K562 (cell line): ENCODE data around the gene CDNF. TPM values are rescaled to one million over a fixed set of nuclear protein-coding genes. Genes with fewer than 3 reads are reported as not detected.

Source experiments
- ATAC-seq: fragments of 200-7000 bp; cut with Tn5 transposase; 3 replicates; pipeline ENCODE4 v1.9.1; 2020; ENCODE audit warnings: moderate library complexity
- BruUV-seq: library from RNA; stranded (reverse); fragments of 400-500 nt; replicated peaks from 2 replicates; lab custom pipeline; 2021; lab: Mats Ljungman, UMichigan
- CTCF ChIA-PET: fragments of 300-600 bp; formaldehyde crosslinking; extraction: SDS; loops from one replicate; lab custom pipeline; 2021; ENCODE audit warnings: low intra/inter-chr PET ratio; lab: Yijun Ruan, JAX
- POLR2A ChIA-PET: fragments of 300-600, 350-650 bp; sonication (Branson Sonifier 250); formaldehyde crosslinking; extraction: SDS; loops from one replicate; lab custom pipeline; 2021; ENCODE audit warnings: antibody characterized with exemption, inconsistent platforms; lab: Yijun Ruan, JAX
- DNase-seq, 4 experiments: peaks; one replicate each; pipeline versions ENCODE4 v3.0.0 to v3.0.0-alpha.2; 2011 to 2018; ENCODE audit warnings: low spot score in 3 of 4, mixed read lengths in 3 of 4; ENCODE audit errors: extremely low read depth in 1 of 4
- FAIRE-seq: peaks from 2 replicates; lab custom pipeline; 2011; peaks lifted over from hg19 to GRCh38; lab: Jason Lieb, UNC
- H2AFZ ChIP-seq: 2 replicates; pipeline ENCODE4 v1.6.0; 2011; ENCODE audit warnings: low read depth, low read length, control low read depth, inconsistent platforms
- H3K27ac ChIP-seq: fragments of 200-600 bp; 3 replicates; pipeline ENCODE4 v1.8.0; 2011; ENCODE audit warnings: low read depth, mild to moderate bottlenecking, control low read depth, inconsistent platforms, low read length, moderate library complexity, mixed read lengths; ENCODE audit errors: extremely low read depth
- H3K27me3 ChIP-seq, 2 experiments: fragments of 300-600 bp in 1 of 2; 2 replicates in 1 of 2; 3 replicates in 1 of 2; pipeline versions ENCODE4 v1.6.0 to v1.8.0; 2011; ENCODE audit warnings: inconsistent platforms in 2 of 2, low read length in 2 of 2, mild to moderate bottlenecking in 1 of 2, mixed read lengths in 1 of 2, moderate library complexity in 1 of 2; ENCODE audit not compliant: control insufficient read depth in 2 of 2, insufficient read depth in 2 of 2
- H3K36me3 ChIP-seq: fragments of 300-600 bp; 3 replicates; pipeline ENCODE4 v1.8.0; 2011; ENCODE audit warnings: mild to moderate bottlenecking, low read length, inconsistent platforms; ENCODE audit not compliant: control insufficient read depth, insufficient read depth
- H3K4me1 ChIP-seq, 2 experiments: fragments of 200-600 bp in 1 of 2; replicated peaks in 1 of 2; 2 replicates in 1 of 2; 3 replicates in 1 of 2; pipeline versions ENCODE4 v1.5.1 to v1.8.0; 2011; ENCODE audit warnings: inconsistent platforms in 2 of 2, low read length in 2 of 2, mild to moderate bottlenecking in 1 of 2, mixed read lengths in 1 of 2, moderate library complexity in 1 of 2; ENCODE audit not compliant: control insufficient read depth in 2 of 2, insufficient read depth in 2 of 2
- H3K4me2 ChIP-seq: 2 replicates; pipeline ENCODE4 v1.6.1; 2011; ENCODE audit warnings: low read length, control low read depth, inconsistent platforms, mixed read lengths; ENCODE audit not compliant: insufficient read depth
- H3K4me3 ChIP-seq: fragments of 200-600 bp; sonication (generic), shearing (Covaris generic); 2 replicates; pipeline ENCODE4 v1.5.1; 2016; ENCODE audit warnings: control low read depth, inconsistent platforms
- H3K79me2 ChIP-seq: fragments of 200-600 bp; 3 replicates; pipeline ENCODE4 v1.8.0; 2011; ENCODE audit warnings: low read length, inconsistent platforms; ENCODE audit not compliant: control insufficient read depth, insufficient read depth
- H3K9ac ChIP-seq, 2 experiments: 2 replicates each; pipeline versions ENCODE4 v1.6.0 to v1.6.1; 2011; ENCODE audit warnings: low read depth in 2 of 2, low read length in 2 of 2, control low read depth in 1 of 2, inconsistent platforms in 1 of 2, mild to moderate bottlenecking in 1 of 2, mixed read lengths in 1 of 2; ENCODE audit not compliant: insufficient read depth in 1 of 2
- H3K9me1 ChIP-seq: one replicate; pipeline ENCODE4 v1.6.0; 2011; ENCODE audit warnings: inconsistent platforms, mild to moderate bottlenecking, low read length, moderate library complexity; ENCODE audit not compliant: control insufficient read depth, insufficient read depth
- H3K9me3 ChIP-seq: replicated peaks from 2 replicates; pipeline ENCODE4 v1.5.1; 2011; ENCODE audit warnings: low read depth, low read length, inconsistent platforms; ENCODE audit not compliant: control insufficient read depth, insufficient read depth
- H4K20me1 ChIP-seq: replicated peaks from 2 replicates; pipeline ENCODE4 v1.6.1; 2011; ENCODE audit warnings: low read length, inconsistent platforms, mixed read lengths; ENCODE audit not compliant: control insufficient read depth, insufficient read depth
- WGBS: fragments of 100-300 bp; shearing (Covaris generic); methylation state at CpG from one replicate; pipeline ENCODE4 v1.1.6; 2016; ENCODE audit warnings: low coverage, mixed read lengths; ENCODE audit not compliant: insufficient coverage; ENCODE audit errors: missing lambda C conversion rate; 5-methylcytosine and 5-hydroxymethylcytosine counted together
- in situ Hi-C: fragments of 300-500 bp; cut with MboI; formaldehyde crosslinking; loops from 4 replicates; pipeline ENCODE4 v1.15.0; 2018; ENCODE audit warnings: inconsistent platforms, mixed read lengths
- intact Hi-C: fragments of 100-400 bp; cut with micrococcal nuclease; formaldehyde crosslinking; loops from 2 replicates; pipeline ENCODE4 v1.14.2; 2022
- polyA plus RNA-seq, 8 experiments: library from polyadenylated mRNA; depleted of rRNA in 4 of 8; stranded (reverse) in 5 of 8; unstranded in 3 of 8; fragments of >200 nt; fragmentation: Nextera tagmentation in 2 of 8; fragmentation: Illumina TruSeq in 1 of 8; extraction: Ambion mirVana in 2 of 8; extraction: Trizol in 1 of 8; gene quantifications; 2 replicates each; pipeline versions ENCODE4 v1.2.1 to v1.2.3, GENCODE V29; 2011 to 2014; ENCODE audit warnings: inconsistent platforms in 1 of 8, missing spikeins in 1 of 8
- total RNA-seq, 7 experiments: library from RNA; depleted of rRNA in 6 of 7; stranded (reverse); fragments of >200 nt in 6 of 7; fragmentation: Illumina TruSeq in 2 of 7; extraction: Trizol in 2 of 7; gene quantifications; 2 replicates each; pipeline versions ENCODE4 v1.2.1 to v1.2.3, GENCODE V29; 2011 to 2021; ENCODE audit warnings: low replicate concordance in 1 of 7
- TF ChIP-seq, protein P1 (sequence below): fragments of 250-450 bp; sonication (Bioruptor Pico); IDR thresholded peaks from 2 replicates; pipeline ENCODE4 v1.4.0; 2020; ENCODE audit warnings: borderline replicate concordance
- TF ChIP-seq, protein P2 (sequence below), 2 experiments: fragments of 450-650 bp in 1 of 2; sonication (generic) in 1 of 2; formaldehyde crosslinking in 1 of 2; IDR thresholded peaks in 1 of 2; conservative IDR thresholded peaks in 1 of 2; 2 replicates each; pipeline versions ENCODE4 v1.6.1 to v1.8.1; 2016 to 2023; ENCODE audit warnings: mild to moderate bottlenecking in 2 of 2, moderate library complexity in 2 of 2, inconsistent platforms in 1 of 2, missing genetic modification reagents in 1 of 2

Gene CDNF
- total and polyA plus RNA-seq, 9 of the 15 experiments (the other 6 are each of a cell fraction or from before 2014, with no cell fraction given), result 0.18 to 1.6 (median 0.61) TPM

DNA sequence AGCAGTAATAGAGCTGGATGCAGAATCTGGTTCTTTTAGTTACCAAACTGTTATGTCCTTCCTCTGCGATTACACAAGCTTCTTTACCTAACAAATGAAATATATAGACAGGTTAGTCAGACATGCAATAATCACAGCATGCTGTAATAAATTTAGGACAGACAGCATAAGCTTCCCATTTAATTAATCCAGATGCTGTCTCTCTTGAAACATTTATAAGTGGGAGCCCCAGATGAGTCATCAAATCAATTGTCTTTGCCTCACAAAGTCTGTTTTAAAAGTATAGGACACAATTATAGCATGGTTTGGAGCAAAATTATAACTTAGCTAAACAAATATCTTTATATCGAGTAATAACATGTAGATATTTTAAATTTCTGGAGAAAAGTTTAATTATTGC lies 1.6 kb downstream of the CDNF start:
- Histone ChIP-seq H3K27me3 (no peaks in the 10 kb centered on the region), H3K27ac (no peak overlapping the region), H3K9me1 (no peaks in the 10 kb centered on the region), H3K9ac (no peak overlapping the region), H3K79me2 (peaks cover 44% of the 10 kb centered on the region), H4K20me1 (0 out of 2 replicates have a peak, but pooled peaks cover 4% of the 10 kb centered on the region), H3K9me3 (no peaks in the 10 kb centered on the region), H3K4me3 (no peak overlapping the region), H3K4me2 (no peak overlapping the region), H3K36me3 (peaks cover 19% of the 10 kb centered on the region), H2AFZ (no peak overlapping the region), H3K4me1 (peaks cover 3 to 13% of the 10 kb centered on the region in 2 experiments; a peak in 2 of 5 replicates)
- TF ChIP-seq, protein P1, sequence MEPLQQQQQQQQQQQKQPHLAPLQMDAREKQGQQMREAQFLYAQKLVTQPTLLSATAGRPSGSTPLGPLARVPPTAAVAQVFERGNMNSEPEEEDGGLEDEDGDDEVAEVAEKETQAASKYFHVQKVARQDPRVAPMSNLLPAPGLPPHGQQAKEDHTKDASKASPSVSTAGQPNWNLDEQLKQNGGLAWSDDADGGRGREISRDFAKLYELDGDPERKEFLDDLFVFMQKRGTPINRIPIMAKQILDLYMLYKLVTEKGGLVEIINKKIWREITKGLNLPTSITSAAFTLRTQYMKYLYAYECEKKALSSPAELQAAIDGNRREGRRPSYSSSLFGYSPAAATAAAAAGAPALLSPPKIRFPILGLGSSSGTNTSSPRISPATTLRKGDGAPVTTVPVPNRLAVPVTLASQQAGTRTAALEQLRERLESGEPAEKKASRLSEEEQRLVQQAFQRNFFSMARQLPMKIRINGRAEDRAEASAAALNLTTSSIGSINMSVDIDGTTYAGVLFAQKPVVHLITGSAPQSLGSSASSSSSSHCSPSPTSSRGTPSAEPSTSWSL (CRISPR knock-in tag), result no peak
- TF ChIP-seq, protein P2, sequence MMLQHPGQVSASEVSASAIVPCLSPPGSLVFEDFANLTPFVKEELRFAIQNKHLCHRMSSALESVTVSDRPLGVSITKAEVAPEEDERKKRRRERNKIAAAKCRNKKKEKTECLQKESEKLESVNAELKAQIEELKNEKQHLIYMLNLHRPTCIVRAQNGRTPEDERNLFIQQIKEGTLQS (IDR thresholded peaks at IDR 0.05), result 0 out of 2 replicates have a peak, but pooled peaks have one; percentile 15
- TF ChIP-seq, protein P2 (CRISPR knock-in tag; conservative IDR thresholded peaks at IDR 0.05), result no peak
- in situ Hi-C loops (no loop called here), intact Hi-C loops (loop anchor here (5.0 kb wide), 2 partner anchors 41 to 116 kb away; partner anchors contain the start of genes DCLRE1C and SUV39H2)
- ATAC-seq (no peak), FAIRE-seq (no peak), DNase-seq (no peak)
- 86% methylated on average over 2 of the region's 2 CpGs for WGBS
- ChIA-PET POLR2A (interaction anchor here (1.2 kb wide), 1 partner anchor 274 kb away, joined by 4 read pairs; no protein-coding TSS in a partner anchor), CTCF (no interaction called here)
- no TSS peak for BruUV-seq
